Endothelial cell of hepatic sinusoid (primary cell): ENCODE data around the gene PFN4.
"Not testable (repeated sequence)": the region's sequence is repeated elsewhere in the genome, so short reads cannot be mapped to it uniquely, and the experiment has no call there.

Experiments
- in situ Hi-C: cut with HindIII; loops from 2 replicates; pipeline ENCODE4 v1.10.0; 2017; ENCODE audit warnings: low sequenced_read_pairs

The PFN4 gene

DNA sequence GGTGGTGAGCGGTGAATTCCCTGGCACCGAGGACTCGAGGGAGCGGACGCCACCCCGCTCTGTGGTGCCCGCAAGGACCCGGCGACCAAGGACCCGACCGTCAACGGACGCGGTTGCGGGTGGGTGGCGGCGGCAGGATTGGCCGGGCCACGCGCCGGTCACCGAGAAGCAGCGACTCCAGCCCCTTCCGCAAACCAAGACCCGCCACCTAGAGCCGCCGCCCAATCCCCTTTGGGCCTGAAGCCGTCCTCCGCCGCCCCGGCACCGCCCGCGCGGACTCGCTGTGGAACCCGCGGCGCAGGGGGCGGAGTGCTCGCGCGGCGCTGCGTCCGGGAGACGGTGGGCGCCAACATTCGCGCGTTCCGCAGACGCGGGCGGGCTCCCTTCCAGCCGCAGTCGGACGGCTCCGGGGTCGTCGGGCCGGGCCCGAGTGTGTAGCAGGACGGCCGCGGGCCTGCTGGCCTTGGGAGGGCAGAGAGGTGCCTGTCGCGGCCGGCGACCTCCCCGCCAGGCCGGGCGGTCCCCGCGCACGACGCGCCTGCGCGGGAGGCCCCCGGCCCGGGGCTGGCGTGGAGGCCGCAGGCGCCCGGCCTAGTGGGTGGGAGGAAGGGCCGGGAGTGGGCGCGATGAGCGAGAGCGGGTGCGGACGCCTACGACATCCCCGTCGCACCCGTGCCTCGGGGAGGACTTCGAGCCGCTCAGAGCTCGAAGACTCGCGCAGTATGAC, at the start of gene PFN4, which contains the start of gene FAM228B:
PFN4 (minus strand) TSS at position 140 of the 727 bp plus-strand sequence. CDS start 799 bp downstream, outside the sequence.
FAM228B (plus strand) TSS at position 275 of the 727 bp plus-strand sequence. CDS start 893 bp downstream, outside the sequence.
- in situ Hi-C loops, result no loop called here

DNA sequence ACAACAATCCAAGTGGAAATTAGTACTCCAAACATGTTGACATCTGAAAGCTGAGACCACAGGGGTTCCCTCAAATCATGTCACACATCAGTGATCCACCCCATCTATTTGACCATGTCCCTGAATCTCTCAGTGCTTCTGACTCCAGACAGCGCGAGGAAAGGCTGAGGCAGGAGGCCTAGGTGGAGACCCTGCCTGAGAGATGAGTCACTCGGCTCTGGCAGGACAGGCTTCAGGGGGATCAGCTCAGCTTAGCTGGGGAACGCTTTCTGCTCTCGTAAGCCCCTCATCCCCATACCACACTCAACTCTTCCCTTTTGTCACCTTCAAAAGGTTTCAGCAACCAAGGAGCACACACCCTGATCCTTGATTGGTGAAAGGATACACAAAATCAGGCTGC, 45.9 kb upstream of the PFN4 start:
- in situ Hi-C loops, result no loop called here

GRCh38 chr2:24164416-24164973, 41.4 kb upstream of the PFN4 start:
- in situ Hi-C loops, result no loop called here

- in situ Hi-C loops, result no loop called here
These were observed 40.5 kb upstream of the PFN4 start for GRCh38 chr2:24163601-24164000.

- in situ Hi-C loops, result no loop called here
These were observed 40.1 kb upstream of the PFN4 start for GRCh38 chr2:24163186-24163585.

- in situ Hi-C loops, result no loop called here
These were observed 39.4 kb upstream of the PFN4 start for GRCh38 chr2:24162494-24162893.

DNA sequence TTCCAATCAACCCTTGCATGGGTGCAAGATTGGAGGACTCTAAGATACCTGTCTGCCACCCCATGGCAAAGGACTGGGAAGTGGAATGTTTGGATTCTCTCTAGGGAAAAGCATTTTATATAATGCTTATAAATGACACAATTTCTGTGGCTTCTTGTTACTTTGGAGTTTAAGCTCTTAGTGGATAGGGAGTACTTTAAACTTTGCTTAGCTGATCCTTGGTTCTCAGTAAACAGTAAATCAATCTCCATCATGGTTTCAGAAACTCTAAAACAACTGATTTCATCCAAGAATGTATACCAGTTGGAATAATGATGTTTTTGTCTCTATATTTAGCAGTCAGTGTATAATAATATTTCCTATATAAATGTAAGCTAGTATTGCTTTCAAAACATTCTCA, 37.6 kb upstream of the PFN4 start:
- in situ Hi-C loops, result no loop called here

DNA sequence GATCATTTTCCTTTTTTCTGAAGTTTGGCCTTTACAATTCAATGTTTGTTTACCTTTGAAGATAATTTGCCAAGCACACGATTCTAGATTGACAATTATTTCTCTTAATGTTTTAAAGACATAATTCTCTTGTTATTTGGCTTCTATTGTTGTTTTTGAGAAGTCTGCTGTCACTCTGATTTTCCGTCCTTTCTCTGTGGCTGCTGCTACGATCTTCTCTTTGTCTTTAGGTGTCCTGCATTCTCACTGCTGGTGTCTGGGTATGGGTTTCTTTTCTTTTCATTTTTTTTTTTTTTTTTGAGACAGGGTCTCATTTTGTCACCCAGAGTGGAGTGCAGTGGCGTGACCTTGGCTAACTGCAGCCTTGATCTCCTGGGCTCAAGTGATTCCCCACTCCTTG, 36.6 kb upstream of the PFN4 start:
- in situ Hi-C loops, result no loop called here

GRCh38 chr2:24158131-24158530, 35.0 kb upstream of the PFN4 start:
- in situ Hi-C loops, result no loop called here

DNA sequence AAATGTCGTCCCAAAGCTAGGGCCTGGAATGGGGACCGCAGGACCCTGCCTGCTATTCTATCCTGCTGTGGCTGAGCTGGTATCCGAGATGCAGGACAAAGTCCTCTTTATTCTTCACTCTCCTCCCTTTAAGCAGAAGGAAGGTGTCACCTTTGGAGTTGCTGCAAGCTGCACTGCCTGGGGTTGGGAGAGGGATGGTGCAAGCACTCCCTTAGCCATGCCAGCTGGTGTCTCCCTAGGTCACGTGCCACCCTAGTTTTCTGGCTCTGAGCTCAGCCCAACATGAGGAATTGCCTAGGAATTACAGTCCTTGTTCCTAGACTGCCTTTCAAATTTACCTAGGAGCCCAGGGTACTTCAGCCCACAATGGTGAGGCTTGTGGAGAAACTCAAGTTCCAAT, 30.3 kb upstream of the PFN4 start:
- in situ Hi-C loops, result no loop called here

DNA sequence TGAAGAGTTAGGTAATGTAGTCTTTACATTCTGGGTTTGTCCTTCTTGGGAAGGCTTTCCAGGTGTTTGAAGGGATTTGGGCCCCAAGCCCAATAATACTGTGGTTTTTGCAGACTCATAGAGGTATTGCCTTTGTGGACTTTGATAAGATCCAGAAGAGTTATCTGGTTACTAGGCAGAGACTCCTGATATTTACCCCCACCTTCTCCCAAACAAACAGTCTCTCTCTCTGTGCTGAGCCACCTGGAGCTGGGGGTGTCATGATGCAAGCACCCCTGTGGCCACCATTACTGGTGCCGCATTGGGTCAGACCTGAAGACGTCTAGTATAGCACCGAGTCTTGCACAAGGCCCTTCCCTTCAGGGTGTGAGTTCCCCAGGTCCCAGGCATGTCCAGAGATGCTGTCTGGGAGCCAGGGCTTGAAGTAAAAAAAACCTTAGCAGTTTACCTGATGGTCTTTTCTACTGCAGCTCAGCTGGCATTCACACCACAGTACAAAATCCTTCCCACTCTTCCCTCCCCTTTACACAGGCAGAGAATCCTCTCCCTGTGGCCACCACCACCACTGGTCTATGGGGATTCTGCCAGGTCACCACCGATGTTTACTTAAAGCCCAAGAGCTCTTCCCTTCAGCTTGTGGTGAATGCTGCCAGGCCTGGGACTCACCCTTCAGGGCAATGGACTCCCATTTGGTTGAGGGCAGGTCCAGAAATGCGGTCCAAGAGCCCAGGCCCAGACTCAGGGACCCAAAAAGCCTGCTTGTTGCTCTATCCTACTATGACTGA, 29.5 kb upstream of the PFN4 start:
- in situ Hi-C loops, result no loop called here

- in situ Hi-C loops, result no loop called here
These were observed 24.2 kb upstream of the PFN4 start for GRCh38 chr2:24147364-24147763.

GRCh38 chr2:24140305-24140704, 17.2 kb upstream of the PFN4 start:
- in situ Hi-C loops, result not testable (repeated sequence)

- in situ Hi-C loops, result no loop called here
These were observed 9.4 kb upstream of the PFN4 start for GRCh38 chr2:24132543-24132942.

- in situ Hi-C loops, result no loop called here
These were observed 2.8 kb upstream of the PFN4 start for GRCh38 chr2:24125956-24126355.

DNA sequence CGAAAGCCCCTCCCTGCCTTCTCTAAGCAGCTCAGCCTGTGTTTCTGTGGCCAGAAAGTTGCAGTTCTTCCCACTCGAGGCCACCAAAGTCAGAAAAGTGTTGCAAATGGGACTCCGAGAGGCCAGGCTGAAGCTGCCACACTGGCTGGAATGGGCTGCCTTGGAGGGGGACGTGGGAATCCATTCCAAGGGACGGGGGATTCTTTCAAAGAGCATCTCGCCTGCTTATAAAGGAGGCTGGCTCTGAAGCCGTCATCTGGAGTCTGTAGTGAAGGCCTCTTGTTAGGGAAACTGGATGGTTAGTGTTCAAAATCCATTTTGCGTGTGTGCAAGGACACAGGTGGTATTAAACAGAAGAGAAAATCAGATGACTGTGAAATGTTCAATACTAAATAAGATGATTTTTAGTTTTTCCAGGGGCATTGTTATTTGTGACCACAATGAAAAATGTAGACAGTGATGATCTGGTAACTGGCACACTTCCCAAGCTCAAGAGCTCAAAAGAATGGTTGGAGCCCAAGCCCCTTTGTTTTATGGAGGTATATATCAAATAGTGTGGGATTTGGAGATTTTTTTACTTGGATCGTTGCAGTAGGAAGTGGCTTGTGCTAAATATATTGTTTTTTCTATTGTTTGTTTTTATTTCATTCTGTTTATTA, 917 bp upstream of the PFN4 start:
- in situ Hi-C loops, result no loop called here

DNA sequence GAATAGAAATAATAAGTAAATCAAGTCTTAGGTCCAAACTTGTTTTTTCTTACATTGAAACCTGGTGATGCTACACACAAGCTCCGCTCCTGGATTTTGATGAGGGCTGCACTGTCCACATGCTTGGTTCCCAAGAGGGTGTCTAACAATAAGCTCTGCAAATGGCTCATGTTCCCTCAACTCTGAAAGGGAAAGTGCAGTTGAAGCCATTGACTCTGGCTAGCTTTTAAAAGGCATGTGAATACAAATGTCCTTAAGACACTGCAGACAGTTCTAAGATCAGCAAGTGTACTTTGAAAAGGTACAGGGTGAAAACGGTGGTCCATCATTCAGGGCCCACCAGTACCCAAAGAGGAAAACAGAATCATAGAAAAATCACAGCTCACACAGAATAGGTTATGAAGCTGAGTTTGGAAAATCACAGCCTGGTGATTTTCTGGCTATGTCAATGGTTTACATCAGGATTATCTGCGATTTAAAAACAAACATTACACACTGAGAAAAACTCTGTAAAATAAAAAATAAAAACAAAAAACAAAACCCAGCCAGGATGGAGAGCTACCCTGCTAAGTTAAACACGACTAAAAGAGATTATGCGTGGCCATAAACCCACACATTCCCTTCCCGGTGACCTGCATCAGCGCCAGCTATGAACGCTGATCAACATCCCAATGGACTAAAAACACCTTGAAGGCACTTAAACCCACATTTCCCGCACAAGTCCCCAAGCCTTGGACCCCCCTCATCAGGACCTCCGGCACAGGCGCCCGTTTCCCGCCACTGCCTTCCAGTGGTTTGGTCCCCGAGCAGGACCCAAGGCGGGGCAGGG, 554 bp downstream of the PFN4 start:
- in situ Hi-C loops, result no loop called here

- in situ Hi-C loops, result no loop called here
These were observed 1.7 kb downstream of the PFN4 start for GRCh38 chr2:24121469-24121868.

DNA sequence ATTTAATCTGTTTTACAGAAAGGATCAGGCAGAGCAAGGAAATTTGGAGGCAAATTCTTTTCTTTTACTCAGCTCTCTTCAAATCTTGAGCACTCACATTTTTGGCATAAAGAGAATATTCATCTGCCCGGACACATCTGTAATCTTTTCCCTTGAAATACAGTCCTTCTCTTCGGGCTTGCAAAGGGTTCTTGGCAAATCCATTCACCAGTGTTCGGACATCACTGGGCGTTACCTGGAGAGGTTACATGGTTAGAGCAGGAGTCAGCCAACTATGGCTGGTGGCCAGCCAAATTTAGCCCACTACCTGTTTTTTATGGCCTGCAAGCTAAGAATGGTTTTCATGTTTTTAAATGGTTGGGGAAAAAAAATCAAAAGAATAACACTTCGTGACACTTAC, 2.1 kb downstream of the PFN4 start:
- in situ Hi-C loops, result no loop called here

DNA sequence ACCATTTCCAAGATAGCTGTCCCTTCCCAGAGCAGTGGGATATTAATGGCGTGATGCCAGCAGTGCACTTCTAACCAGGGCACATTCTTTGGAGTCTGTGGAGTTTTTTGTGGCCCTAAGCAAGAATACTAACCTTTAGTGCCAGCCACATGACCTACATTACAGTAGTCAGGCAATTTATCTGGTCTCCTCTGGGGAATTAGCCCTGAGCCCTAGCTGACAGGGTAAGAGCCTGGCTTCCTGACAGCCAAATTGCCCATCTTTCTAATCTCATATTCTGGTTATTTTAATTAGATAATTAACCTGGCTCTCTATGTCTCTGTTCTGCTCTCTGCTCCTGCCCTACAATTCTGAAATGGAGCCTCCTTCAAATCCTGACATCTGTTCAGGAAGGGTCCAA, 5.2 kb downstream of the PFN4 start:
- in situ Hi-C loops, result no loop called here

DNA sequence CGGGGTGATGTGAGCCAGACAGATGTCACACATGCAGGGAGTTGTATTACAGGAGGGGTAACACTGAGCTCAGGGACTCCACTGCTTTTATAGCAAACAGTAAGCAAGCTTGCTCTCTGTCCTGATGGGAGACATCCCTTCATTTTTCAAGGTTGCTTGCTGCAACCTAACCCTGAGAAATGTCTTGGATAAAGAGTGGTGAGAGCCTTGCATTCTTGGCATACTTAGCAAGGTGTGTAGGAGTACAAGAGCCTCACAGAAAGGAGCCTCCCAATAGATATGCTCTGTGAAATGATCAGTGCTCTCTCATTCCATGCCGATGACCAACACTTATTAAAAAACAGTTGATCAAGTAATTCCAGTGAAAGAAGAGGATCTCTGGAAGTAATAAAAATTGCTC, 8.1 kb downstream of the PFN4 start:
- in situ Hi-C loops, result no loop called here
